Vagina (tissue), 2 donors: ENCODE results near the gene DDR1. TPM values are rescaled to one million over a fixed set of nuclear protein-coding genes. Genes with fewer than 3 reads are reported as not detected.
"Not testable (repeated sequence)": the region's sequence is repeated elsewhere in the genome, so short reads cannot be mapped to it uniquely, and the experiment has no call there.

Experiments used
- DNase-seq, 2 donors: peaks; one replicate each; pipeline ENCODE4 v3.0.0-alpha.2; 2017; ENCODE audit errors: extremely low spot score in 2 of 2
- H3K27ac ChIP-seq: fragments of 200-600 bp; sonication (generic); one replicate; pipeline ENCODE4 v1.5.1; 2019
- H3K27me3 ChIP-seq: fragments of 200-600 bp; sonication (generic); one replicate; pipeline ENCODE4 v1.5.1; 2019
- H3K36me3 ChIP-seq, 2 donors: fragments of 200-600 bp; sonication (generic); one replicate each; pipeline ENCODE4 v1.5.1; 2017 to 2019
- H3K4me1 ChIP-seq: fragments of 200-600 bp; sonication (generic); one replicate; pipeline ENCODE4 v1.5.1; 2019
- H3K4me3 ChIP-seq, 2 donors: fragments of 200-600 bp; sonication (generic); 1 replicate in 1 of 2; 2 replicates in 1 of 2; pipeline ENCODE4 v1.5.1; 2016 to 2019
- H3K9me3 ChIP-seq: fragments of 200-600 bp; sonication (generic); one replicate; pipeline ENCODE4 v1.5.1; 2019
- POLR2A ChIP-seq, 2 donors: fragments of 450-650 bp; IDR thresholded peaks; one replicate each; pipeline ENCODE4 v1.6.1; 2017; ENCODE audit warnings: antibody characterized with exemption in 2 of 2, mild to moderate bottlenecking in 2 of 2, moderate library complexity in 2 of 2
- POLR2AphosphoS5 ChIP-seq, 2 donors: sonication (generic); formaldehyde crosslinking; IDR thresholded peaks; one replicate each; pipeline ENCODE4 v1.9.0; 2017; ENCODE audit warnings: antibody characterized with exemption in 2 of 2, mild to moderate bottlenecking in 2 of 2, low read depth in 1 of 2; ENCODE audit not compliant: insufficient read depth in 1 of 2
- intact Hi-C: fragments of 100-400 bp; cut with DNase I; formaldehyde crosslinking; loops from one replicate; pipeline ENCODE4 v1.15.1; 2023
- total RNA-seq: library from RNA; depleted of rRNA; stranded (reverse); fragments of >200 nt; gene quantifications from one replicate; pipeline ENCODE4 v1.2.3, GENCODE V29; 2016
- TF ChIP-seq, protein P1 (sequence below), 3 experiments: fragments of 450-650 bp in 2 of 3; fragments of 200-600 bp in 1 of 3; sonication (generic) in 1 of 3; IDR thresholded peaks; one replicate each; pipeline ENCODE4 v1.5.1; 2017 to 2019; ENCODE audit warnings: antibody characterized with exemption in 3 of 3, mild to moderate bottlenecking in 2 of 3, moderate library complexity in 2 of 3

Gene DDR1
- total RNA-seq, 1 donor from 2014 or later = 71.5 TPM

GRCh38 chr6:30901436-30901835 is 17.1 kb downstream of the DDR1 start:
- Histone ChIP-seq H3K27me3 (no peaks in the 10 kb centered on the region), H3K4me1 (no peaks in the 10 kb centered on the region), H3K36me3 (peaks cover 0 to 28% of the 10 kb centered on the region in 2 donors), H3K27ac (no peak overlapping the region), H3K4me3 (no peak overlapping the region), H3K9me3 (no peaks in the 10 kb centered on the region)
- intact Hi-C loops = no loop called here
- TF ChIP-seq, protein P1, sequence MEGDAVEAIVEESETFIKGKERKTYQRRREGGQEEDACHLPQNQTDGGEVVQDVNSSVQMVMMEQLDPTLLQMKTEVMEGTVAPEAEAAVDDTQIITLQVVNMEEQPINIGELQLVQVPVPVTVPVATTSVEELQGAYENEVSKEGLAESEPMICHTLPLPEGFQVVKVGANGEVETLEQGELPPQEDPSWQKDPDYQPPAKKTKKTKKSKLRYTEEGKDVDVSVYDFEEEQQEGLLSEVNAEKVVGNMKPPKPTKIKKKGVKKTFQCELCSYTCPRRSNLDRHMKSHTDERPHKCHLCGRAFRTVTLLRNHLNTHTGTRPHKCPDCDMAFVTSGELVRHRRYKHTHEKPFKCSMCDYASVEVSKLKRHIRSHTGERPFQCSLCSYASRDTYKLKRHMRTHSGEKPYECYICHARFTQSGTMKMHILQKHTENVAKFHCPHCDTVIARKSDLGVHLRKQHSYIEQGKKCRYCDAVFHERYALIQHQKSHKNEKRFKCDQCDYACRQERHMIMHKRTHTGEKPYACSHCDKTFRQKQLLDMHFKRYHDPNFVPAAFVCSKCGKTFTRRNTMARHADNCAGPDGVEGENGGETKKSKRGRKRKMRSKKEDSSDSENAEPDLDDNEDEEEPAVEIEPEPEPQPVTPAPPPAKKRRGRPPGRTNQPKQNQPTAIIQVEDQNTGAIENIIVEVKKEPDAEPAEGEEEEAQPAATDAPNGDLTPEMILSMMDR (IDR thresholded peaks at IDR 0.05) = no peak
- DNase-seq = no peak

DNA sequence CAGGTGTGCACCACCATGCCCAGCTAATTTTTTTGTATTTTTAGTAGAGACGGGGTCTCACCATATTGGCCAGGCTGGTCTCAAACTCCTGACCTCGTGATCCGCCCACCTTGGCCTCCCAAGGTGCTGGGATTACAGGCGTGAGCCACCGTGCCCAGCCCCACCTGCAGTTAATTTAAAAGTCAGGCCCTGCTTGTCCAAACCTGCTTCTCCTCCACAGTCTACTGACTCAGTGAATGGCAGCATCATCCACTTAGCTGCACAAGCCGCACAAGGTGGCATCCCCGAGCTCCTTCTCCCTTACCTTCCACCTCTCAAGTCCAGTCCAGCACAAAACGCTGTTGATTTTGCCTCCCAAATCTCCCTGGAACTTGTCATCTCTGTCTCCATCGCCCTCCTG is 17.9 kb downstream of the DDR1 start:
- H3K4me1 ChIP-seq, intact Hi-C loops, H3K4me3 ChIP-seq, H3K27ac ChIP-seq, H3K27me3 ChIP-seq, H3K9me3 ChIP-seq, DNase-seq: not testable (repeated sequence)
- H3K36me3 ChIP-seq = peaks cover 0 to 20% of the 10 kb centered on the region in 2 donors

DNA sequence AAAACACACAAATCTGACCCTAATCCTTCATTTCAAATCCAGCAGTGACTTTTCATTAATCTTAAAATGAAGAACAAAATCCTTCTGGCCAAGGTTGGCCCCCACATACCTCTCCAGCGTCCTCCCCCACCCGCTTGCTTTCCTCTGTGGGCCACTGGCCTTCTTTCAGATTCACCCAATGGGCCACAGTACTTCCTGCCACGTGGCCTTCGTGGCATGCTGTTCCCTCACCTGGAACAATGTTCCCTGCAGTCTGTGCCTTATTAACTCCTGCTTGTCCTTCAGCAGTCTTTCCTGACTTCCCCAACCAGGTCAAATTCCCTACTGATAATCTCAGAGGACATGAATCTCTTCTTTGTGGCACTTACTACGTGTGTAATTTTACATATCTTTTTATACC is 18.4 kb downstream of the DDR1 start:
- Histone ChIP-seq H3K4me1 (peaks cover 5% of the 10 kb centered on the region), H3K9me3 (no peaks in the 10 kb centered on the region), H3K27ac (no peak overlapping the region), H3K27me3 (no peaks in the 10 kb centered on the region), H3K36me3 (peaks cover 0 to 15% of the 10 kb centered on the region in 2 donors), H3K4me3 (no peak overlapping the region)
- no peak for DNase-seq
- TF ChIP-seq POLR2AphosphoS5 (IDR thresholded peaks at IDR 0.05; ENCODE audit: insufficient read depth in 1 of 2, low read depth in 1 of 2) = no peak
- TF ChIP-seq, protein P1 (IDR thresholded peaks at IDR 0.05) = no peak
- TF ChIP-seq POLR2A (IDR thresholded peaks at IDR 0.05) = no peak
- intact Hi-C loops = no loop called here

GRCh38 chr6:30903236-30903635 is 18.9 kb downstream of the DDR1 start:
- H3K27ac ChIP-seq = no peak overlapping the region
- DNase-seq = no peak
- H3K4me3 ChIP-seq = no peak overlapping the region
- intact Hi-C loops = no loop called here
- H3K36me3 ChIP-seq = peaks cover 0 to 10% of the 10 kb centered on the region in 2 donors
- H3K9me3 ChIP-seq = no peaks in the 10 kb centered on the region
- H3K27me3 ChIP-seq = no peaks in the 10 kb centered on the region
- no peak for TF ChIP-seq POLR2A (IDR thresholded peaks at IDR 0.05)
- TF ChIP-seq, protein P1 (IDR thresholded peaks at IDR 0.05) = no peak
- no peak for TF ChIP-seq POLR2AphosphoS5 (IDR thresholded peaks at IDR 0.05; ENCODE audit: insufficient read depth in 1 of 2, low read depth in 1 of 2)
- H3K4me1 ChIP-seq = peaks cover 5% of the 10 kb centered on the region

DNA sequence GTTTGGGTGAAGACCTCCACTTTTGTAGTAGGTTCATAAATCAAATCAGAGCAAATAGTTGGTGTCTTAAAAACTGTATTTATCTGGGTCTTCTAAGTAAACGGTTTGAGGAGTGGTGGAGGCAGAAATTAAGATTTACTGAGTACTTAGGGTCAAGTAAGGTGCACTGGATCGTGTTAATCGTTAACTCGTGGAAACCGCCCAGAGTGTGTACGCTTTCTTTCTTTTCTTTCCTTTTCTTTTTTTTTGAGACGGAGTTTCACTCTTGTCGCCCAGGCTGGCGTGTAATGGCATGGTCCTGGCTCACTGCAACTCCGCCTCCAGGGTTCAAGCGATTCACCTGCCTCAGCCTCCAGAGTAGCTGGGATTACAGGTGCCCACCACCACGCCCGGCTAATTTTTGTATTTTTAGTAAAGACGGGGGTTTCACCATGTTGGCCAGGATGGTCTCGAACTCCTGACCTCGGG is 23.0 kb downstream of the DDR1 start:
- H3K9me3 ChIP-seq, H3K27me3 ChIP-seq, DNase-seq, intact Hi-C loops: not testable (repeated sequence)
- Histone ChIP-seq H3K27ac (peak overlapping the region; percentile 50), H3K36me3 (peaks cover 0 to 23% of the 10 kb centered on the region in 2 donors), H3K4me3 (peak overlapping the region; percentile 61 to 88), H3K4me1 (peaks cover 16% of the 10 kb centered on the region)

GRCh38 chr6:30907758-30908591 is 23.7 kb downstream of the DDR1 start, which contains the start of gene GTF2H4:
Gene GTF2H4 (plus strand): TSS chr6:30908207.
- Histone ChIP-seq H3K27ac (peak within 1 kb of the TSS; percentile 50), H3K4me3 (peak within 1 kb of the TSS; percentile 61 to 88), H3K27me3 (no peaks in the 10 kb centered on the region), H3K9me3 (no peaks in the 10 kb centered on the region), H3K4me1 (peaks cover 17% of the 10 kb centered on the region), H3K36me3 (peaks cover 0 to 23% of the 10 kb centered on the region in 2 donors)
- peak in 1 of 2 donors; percentile 98 for DNase-seq
- TF ChIP-seq POLR2AphosphoS5 (IDR thresholded peaks at IDR 0.05; ENCODE audit: insufficient read depth in 1 of 2, low read depth in 1 of 2) (peak; percentile 75 to 96), POLR2A (IDR thresholded peaks at IDR 0.05) (no peak)
- TF ChIP-seq, protein P1 (IDR thresholded peaks at IDR 0.05) = peak in 1 of 3 experiments; percentile 3
- intact Hi-C loops = no loop called here
